T-helper 2 cell treated with Interferon-gamma antibody and Interleukin-4, amounts not matched to agents 5 μg/mL and 100 μg/mL, for 36 hours (primary cell): Measurements from ENCODE around the gene RAET1G.
"Not testable (repeated sequence)": the region's sequence is repeated elsewhere in the genome, so short reads cannot be mapped to it uniquely, and the experiment has no call there.

ENCODE experiments used
- DNase-seq: peaks from one replicate; pipeline ENCODE4 v3.0.0; 2021; ENCODE audit warnings: low spot score
- H3K27ac Mint-ChIP-seq: one replicate; pipeline ENCODE4 v1.8.0; 2021; ENCODE audit warnings: mild to moderate bottlenecking, mixed read lengths
- H3K27me3 Mint-ChIP-seq: one replicate; pipeline ENCODE4 v1.8.0; 2021; ENCODE audit warnings: low read depth, mixed read lengths
- H3K36me3 Mint-ChIP-seq: one replicate; pipeline ENCODE4 v1.8.0; 2021; ENCODE audit warnings: low read depth, mixed read lengths
- H3K4me1 Mint-ChIP-seq: one replicate; pipeline ENCODE4 v1.8.0; 2021; ENCODE audit warnings: low read depth, mixed read lengths
- H3K4me3 Mint-ChIP-seq: one replicate; pipeline ENCODE4 v1.8.0; 2022; ENCODE audit warnings: mild to moderate bottlenecking, moderate library complexity, mixed read lengths
- H3K9me3 Mint-ChIP-seq: one replicate; pipeline ENCODE4 v1.8.0; 2021; ENCODE audit warnings: mixed read lengths

The RAET1G gene

GRCh38 chr6:149934249-149935156 is 11.6 kb upstream of the RAET1G start:
- H3K27me3 Mint-ChIP-seq: peaks cover 82% of the 10 kb centered on the region
- H3K36me3 Mint-ChIP-seq: no peaks in the 10 kb centered on the region
- peaks cover 10% of the 10 kb centered on the region for H3K4me1 Mint-ChIP-seq
- H3K4me3 Mint-ChIP-seq: no peak overlapping the region
- no peak overlapping the region for H3K27ac Mint-ChIP-seq
- peak; percentile 51 for DNase-seq
- no peaks in the 10 kb centered on the region for H3K9me3 Mint-ChIP-seq

DNA sequence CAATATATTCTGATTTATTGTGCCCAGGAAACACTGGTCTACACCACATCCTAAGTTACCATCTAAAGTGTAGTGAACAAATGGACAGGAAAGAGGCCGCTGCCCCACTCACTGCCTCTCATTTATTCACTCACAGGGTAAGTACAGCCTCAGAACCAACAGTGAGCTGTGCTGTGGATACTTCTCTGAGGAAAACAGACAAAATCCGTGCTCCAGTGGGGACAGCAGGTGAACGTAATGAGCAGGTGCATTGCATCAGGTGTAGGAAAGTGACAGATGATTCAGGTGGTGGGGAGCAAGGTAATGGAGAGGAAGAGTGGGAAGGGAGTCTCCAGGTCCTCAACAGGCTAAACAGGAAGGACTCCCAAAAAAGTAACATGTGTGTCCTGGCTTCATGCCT is 10.5 kb upstream of the RAET1G start:
- H3K4me1 Mint-ChIP-seq: peaks cover 3% of the 10 kb centered on the region
- H3K27ac Mint-ChIP-seq: no peak overlapping the region
- H3K4me3 Mint-ChIP-seq: no peak overlapping the region
- peaks cover 85% of the 10 kb centered on the region for H3K27me3 Mint-ChIP-seq
- no peak for DNase-seq
- H3K9me3 Mint-ChIP-seq: no peaks in the 10 kb centered on the region
- H3K36me3 Mint-ChIP-seq: no peaks in the 10 kb centered on the region

DNA sequence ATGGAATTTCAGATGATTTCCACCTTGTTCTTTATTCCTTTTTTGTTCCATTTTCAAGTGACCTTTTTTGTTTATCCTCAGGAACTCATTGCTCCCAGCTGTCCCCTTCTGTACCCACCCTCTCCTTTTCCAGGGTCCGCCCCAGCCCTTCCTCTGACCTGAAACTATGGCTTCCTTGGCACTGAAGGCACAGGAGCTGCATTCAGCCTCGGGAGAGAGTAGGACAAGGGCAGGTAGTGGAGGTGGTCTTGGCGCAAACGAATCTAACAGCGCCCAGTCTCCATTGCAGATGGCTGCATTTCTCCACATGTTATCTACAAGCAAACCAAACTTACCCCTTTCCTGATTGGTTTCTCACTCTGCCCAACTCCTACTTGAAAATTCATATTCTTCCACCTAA is 10.1 kb upstream of the RAET1G start:
- Mint-ChIP-seq H3K4me1 (peaks cover 3% of the 10 kb centered on the region), H3K27me3 (peaks cover 87% of the 10 kb centered on the region), H3K9me3 (no peaks in the 10 kb centered on the region), H3K4me3 (no peak overlapping the region), H3K27ac (no peak overlapping the region), H3K36me3 (no peaks in the 10 kb centered on the region)
- no peak for DNase-seq

- no peak for DNase-seq
- no peak overlapping the region for H3K27ac Mint-ChIP-seq
Observed at GRCh38 chr6:149931501-149931900, 8.6 kb upstream of the RAET1G start.

DNA sequence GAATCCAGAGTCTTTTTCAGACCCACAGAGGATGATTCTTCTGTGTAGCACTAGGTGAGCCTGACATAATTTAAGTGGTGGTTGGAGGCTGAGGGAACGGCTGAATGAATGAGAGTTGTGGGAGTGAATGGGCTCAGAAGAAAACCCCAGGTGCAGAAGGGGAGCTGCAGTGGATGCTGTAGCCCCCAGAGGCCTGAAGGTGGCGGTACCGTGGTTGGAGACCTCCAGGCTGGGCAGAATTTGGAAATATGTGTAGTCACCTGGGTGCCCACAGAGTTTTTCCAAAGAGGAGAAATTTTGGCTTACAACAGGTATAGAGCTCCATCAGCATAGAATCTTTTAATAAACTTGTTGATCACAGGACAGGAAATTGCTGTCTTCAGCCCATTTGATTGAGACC is 6.5 kb upstream of the RAET1G start:
- no peak overlapping the region for H3K4me3 Mint-ChIP-seq

More at GRCh38 chr6:149931501-149931900, 8.6 kb upstream of the RAET1G start:
- H3K36me3 Mint-ChIP-seq: no peaks in the 10 kb centered on the region
- no peaks in the 10 kb centered on the region for H3K9me3 Mint-ChIP-seq
- H3K4me1 Mint-ChIP-seq: peaks cover 3% of the 10 kb centered on the region
- H3K4me3 Mint-ChIP-seq: no peak overlapping the region
- peaks cover 85% of the 10 kb centered on the region for H3K27me3 Mint-ChIP-seq

DNA sequence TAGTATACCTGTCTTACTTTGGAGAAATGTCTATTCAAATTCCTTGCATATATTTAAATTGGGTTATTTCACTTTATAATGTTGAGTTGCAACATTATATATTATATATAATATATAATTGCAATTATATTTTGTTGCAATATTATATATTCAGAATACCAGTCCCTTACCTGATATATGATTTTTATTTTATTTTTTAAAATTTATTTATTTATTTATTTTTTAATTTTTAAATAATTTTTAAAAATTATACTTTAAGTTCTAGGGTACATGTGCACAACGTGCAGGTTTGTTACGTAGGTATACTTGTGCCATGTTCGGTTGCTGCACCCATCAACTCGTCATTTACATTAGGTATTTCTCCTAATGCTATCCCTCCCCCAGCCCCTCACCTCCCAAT is 4.1 kb upstream of the RAET1G start:
- peaks cover 11% of the 10 kb centered on the region for H3K4me1 Mint-ChIP-seq
- H3K36me3 Mint-ChIP-seq, H3K4me3 Mint-ChIP-seq, DNase-seq, H3K9me3 Mint-ChIP-seq, H3K27ac Mint-ChIP-seq: not testable (repeated sequence)
- peaks cover 87% of the 10 kb centered on the region for H3K27me3 Mint-ChIP-seq

More for the DNA sequence above, 6.5 kb upstream of the RAET1G start:
- Mint-ChIP-seq H3K4me1 (peaks cover 5% of the 10 kb centered on the region), H3K36me3 (no peaks in the 10 kb centered on the region), H3K27ac (no peak overlapping the region), H3K9me3 (no peaks in the 10 kb centered on the region), H3K27me3 (peaks cover 82% of the 10 kb centered on the region)
- no peak for DNase-seq

DNA sequence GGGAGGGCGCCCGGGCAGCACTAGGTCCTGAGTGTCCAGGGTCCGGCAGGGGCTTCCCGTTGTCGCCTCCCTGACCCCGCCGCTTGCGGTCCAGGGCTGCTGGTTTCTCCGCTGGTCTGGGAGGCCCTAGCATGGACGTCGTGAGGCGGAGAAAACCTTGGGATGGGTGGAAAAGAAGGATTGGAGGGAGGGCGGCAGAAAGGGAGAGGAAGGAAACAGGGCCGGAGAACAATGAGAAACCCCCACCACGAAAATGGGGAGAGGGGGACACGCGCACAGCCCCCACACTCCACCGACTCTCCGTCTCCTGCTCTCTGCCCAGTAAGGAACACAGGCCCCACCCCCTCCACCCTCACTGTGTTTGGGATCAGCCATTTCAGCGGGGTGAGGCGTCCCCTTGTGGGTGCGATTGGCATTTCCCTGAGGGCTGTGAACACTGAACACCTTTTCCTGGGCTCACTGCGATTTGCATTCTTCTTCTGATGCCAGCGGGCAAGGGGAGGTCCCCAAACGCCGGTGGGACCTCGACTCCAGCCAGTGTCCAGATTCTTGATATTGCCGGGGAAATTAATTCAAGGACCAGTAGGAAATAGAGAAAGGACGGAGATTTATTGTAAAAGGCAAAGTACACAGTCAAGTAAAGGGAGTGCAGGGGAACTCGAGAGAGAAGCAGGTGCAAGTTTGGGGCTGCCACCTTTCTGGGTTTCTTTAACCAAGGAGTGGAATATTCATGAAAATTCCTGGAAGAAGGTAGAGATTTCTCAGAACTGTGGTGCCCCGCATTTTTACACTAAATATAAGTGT is 3.3 kb upstream of the RAET1G start:
- H3K27ac Mint-ChIP-seq: no peak overlapping the region
- no peaks in the 10 kb centered on the region for H3K9me3 Mint-ChIP-seq
- H3K27me3 Mint-ChIP-seq: peaks cover 87% of the 10 kb centered on the region
- peak overlapping the region; percentile 64 for H3K4me3 Mint-ChIP-seq
- DNase-seq: peak; percentile 71
- H3K36me3 Mint-ChIP-seq: no peaks in the 10 kb centered on the region
- H3K4me1 Mint-ChIP-seq: peaks cover 12% of the 10 kb centered on the region

DNA sequence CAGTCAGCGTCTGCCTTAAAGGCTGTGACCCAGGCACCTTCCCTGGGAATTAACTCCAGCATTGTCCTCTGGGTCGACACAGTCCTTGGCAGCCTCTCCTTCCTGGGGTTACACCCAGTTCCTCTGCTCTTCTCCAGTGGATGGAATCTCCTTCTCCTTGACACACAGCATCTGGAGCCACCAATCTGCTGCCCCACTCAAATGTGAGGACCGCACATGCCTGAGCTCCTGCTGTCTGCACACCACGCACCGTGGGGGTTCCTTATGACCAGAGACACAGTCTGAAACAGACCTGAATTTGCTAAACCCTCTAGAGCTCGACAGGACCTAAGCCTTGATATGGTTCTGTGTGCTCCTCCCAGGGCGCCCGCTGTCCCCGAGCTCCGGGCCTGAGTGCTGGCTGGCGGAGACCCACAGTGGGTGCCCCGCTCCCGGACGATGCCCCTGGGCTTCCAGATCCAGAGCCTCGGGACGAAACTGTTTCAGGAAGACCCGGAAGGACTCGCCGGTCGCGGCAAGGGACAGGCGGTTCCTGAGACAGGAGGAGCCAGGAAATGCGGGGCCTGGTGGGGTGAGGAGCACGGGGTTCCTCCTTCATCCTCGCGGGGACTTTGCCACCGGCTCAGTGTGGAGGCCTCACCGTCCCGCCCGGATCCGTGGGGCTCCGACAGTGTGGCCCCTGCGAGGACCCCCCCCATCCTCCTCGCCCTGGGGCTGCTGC is 2.5 kb upstream of the RAET1G start:
- Mint-ChIP-seq H3K27me3 (peaks cover 89% of the 10 kb centered on the region), H3K4me1 (peaks cover 12% of the 10 kb centered on the region), H3K27ac (no peak overlapping the region), H3K4me3 (peak overlapping the region; percentile 64), H3K9me3 (no peaks in the 10 kb centered on the region), H3K36me3 (no peaks in the 10 kb centered on the region)
- DNase-seq: no peak

- no peaks in the 10 kb centered on the region for H3K36me3 Mint-ChIP-seq
- no peaks in the 10 kb centered on the region for H3K9me3 Mint-ChIP-seq
- H3K27ac Mint-ChIP-seq: no peak overlapping the region
- no peak for DNase-seq
- H3K27me3 Mint-ChIP-seq: peaks cover 89% of the 10 kb centered on the region
- H3K4me1 Mint-ChIP-seq: peaks cover 12% of the 10 kb centered on the region
- no peak overlapping the region for H3K4me3 Mint-ChIP-seq
Observed at GRCh38 chr6:149924933-149925252, 2.0 kb upstream of the RAET1G start.

DNA sequence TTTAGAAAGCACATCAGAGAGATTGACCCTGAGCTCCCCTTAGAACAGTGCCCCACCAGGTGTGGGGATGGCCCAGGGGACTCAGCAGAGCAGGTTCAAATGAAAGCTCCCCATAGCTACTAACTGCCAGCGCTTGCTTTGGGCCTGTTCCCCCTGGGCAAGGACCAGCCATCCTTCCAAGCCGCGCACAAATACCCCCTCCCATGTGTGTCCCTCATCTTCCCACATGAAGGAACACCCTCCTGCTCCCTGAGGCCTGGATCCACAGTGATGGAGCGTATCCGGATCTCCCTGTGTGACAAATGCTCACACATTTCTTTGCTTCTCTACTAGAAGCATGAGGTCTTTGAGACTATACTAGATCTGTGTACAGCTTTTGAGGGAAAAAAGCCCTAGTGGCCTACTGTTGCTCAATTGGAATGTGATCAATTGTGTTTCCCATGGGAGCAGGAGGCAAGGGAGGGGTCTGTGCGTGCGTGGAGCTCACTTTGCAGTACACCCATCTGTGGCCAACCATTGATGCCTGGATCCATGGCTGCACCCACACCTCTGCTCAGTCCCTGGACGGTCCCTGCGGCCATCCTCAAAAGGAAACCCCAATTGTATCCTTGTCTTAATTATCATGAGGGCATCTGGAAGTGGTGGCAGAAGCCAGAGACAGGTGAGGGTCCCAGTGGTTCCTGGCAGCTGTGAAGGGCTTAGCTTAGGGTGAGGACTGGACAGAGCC is 1.4 kb upstream of the RAET1G start:
- no peaks in the 10 kb centered on the region for H3K9me3 Mint-ChIP-seq

DNA sequence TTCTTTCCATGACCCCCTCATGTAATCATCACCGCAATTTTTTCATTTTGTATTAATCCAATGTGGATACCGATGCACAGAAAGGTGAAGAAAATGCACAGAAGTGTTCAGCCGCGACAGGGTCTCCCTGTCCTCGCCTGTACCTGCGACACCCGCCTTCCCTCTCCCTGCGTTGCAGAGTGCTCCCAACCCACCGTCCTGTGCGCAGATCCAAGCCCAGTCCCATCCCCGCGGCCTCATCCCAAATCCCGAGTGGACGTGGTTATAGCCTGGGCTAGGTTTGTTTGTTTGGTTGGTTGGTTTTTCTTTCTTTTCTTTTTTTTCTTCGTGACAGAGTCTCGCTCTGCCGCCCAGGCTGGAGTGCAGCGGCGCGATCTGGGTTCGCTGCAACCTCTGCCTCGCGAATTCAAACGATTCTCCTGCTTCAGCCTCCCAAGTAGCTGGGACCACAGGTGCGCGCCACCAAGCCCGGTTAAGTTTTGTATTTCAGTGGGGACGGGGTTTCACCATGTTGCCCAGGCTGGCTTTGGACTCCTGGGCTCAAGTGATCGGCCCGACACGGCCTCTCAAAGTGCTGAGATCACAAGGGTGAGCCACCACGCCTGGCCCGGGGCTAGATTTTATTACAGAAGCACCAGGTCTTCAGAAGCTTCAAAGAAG is 536 bp upstream of the RAET1G start:
- no peak overlapping the region for H3K27ac Mint-ChIP-seq
- peaks cover 12% of the 10 kb centered on the region for H3K4me1 Mint-ChIP-seq
- peak overlapping the region; percentile 85 for H3K4me3 Mint-ChIP-seq
- no peak for DNase-seq
- H3K9me3 Mint-ChIP-seq: no peaks in the 10 kb centered on the region
- peaks cover 85% of the 10 kb centered on the region for H3K27me3 Mint-ChIP-seq
- H3K36me3 Mint-ChIP-seq: no peaks in the 10 kb centered on the region

More for the DNA sequence above, 1.4 kb upstream of the RAET1G start:
- peak overlapping the region; percentile 51 for H3K4me3 Mint-ChIP-seq
- no peaks in the 10 kb centered on the region for H3K36me3 Mint-ChIP-seq
- peaks cover 12% of the 10 kb centered on the region for H3K4me1 Mint-ChIP-seq
- DNase-seq: no peak
- peaks cover 86% of the 10 kb centered on the region for H3K27me3 Mint-ChIP-seq
- no peak overlapping the region for H3K27ac Mint-ChIP-seq

DNA sequence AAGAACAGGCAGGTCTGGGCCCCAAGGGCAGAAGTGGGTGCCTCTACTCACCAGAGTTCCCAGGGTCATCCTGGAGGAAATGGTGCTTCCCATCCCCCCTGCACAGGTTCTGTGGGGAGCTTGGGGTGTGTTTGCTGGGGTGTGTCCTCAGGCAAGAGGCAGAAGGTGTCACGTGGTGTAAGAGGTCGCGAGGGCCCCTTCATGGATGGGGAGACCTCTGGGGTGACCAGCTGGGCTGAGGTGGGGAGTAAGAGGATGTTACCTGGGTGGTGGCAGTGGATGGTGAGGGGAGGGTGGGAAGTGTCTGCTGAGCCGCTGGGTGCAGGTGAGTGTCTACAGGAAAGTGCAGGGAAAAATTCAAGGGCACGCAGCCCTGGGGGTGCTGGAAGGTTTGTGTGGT is 830 bp downstream of the RAET1G start:
- H3K9me3 Mint-ChIP-seq, DNase-seq, H3K36me3 Mint-ChIP-seq, H3K27ac Mint-ChIP-seq: not testable (repeated sequence)
- Mint-ChIP-seq H3K4me1 (peaks cover 12% of the 10 kb centered on the region), H3K27me3 (peaks cover 77% of the 10 kb centered on the region), H3K4me3 (peak overlapping the region; percentile 44)

GRCh38 chr6:149921361-149921760 is 1.6 kb downstream of the RAET1G start:
- H3K4me3 Mint-ChIP-seq: no peak overlapping the region
- no peak for DNase-seq
- H3K27ac Mint-ChIP-seq: no peak overlapping the region
- peaks cover 11% of the 10 kb centered on the region for H3K4me1 Mint-ChIP-seq
- peaks cover 73% of the 10 kb centered on the region for H3K27me3 Mint-ChIP-seq
- no peaks in the 10 kb centered on the region for H3K9me3 Mint-ChIP-seq
- no peaks in the 10 kb centered on the region for H3K36me3 Mint-ChIP-seq
